ENCODE results near the gene CLEC7A.

The CLEC7A gene

GRCh38 chr12:10067264-10067663, 62.7 kb downstream of the CLEC7A start:
- H3K27me3 ChIP-seq (ENCODE audit: insufficient read depth, poor library complexity, severe bottlenecking): no peaks in the 10 kb centered on the region
- H3K4me3 ChIP-seq (replicated peaks; ENCODE audit: insufficient read depth, low read length): no peak overlapping the region
- DNase-seq (ENCODE audit: low read depth in 1 of 2, low spot score in 1 of 2): no peak
- H3K27ac ChIP-seq (replicated peaks): peak overlapping the region; percentile 95
- no peak for TF ChIP-seq CTCF (IDR thresholded peaks at IDR 0.05; ENCODE audit: insufficient read depth, low read length)
- TF ChIP-seq POLR2AphosphoS5 (IDR thresholded peaks at IDR 0.05; ENCODE audit: low read depth): no peak
- no peak for TF ChIP-seq GABPA (IDR thresholded peaks at IDR 0.05; ENCODE audit: low read depth)
- no peak for TF ChIP-seq REST (IDR thresholded peaks at IDR 0.05; ENCODE audit: insufficient replicate concordance, low read depth)
- no peak for TF ChIP-seq SPI1 (IDR thresholded peaks at IDR 0.05; ENCODE audit: borderline replicate concordance, low read depth)
